ENCODE data around the gene MYG1.

- no peak for TF ChIP-seq CTCF (IDR thresholded peaks at IDR 0.05 in 8 of 11, conservative IDR thresholded peaks at IDR 0.05 in 3 of 11)
- no peak for TF ChIP-seq POLR2A (IDR thresholded peaks at IDR 0.05)
- no peak for TF ChIP-seq POLR2AphosphoS5 (IDR thresholded peaks at IDR 0.05)
Measured at GRCh38 chr12:53277981-53278380, 21.5 kb upstream of the MYG1 start.

Measured in spleen (tissue), 7 donors.